IPS DF 6.9 (cell line): ENCODE data around the gene HYAL3.

Experiments used
- DNase-seq: peaks from one replicate; pipeline ENCODE4 v3.0.0-alpha.2; 2013; ENCODE audit warnings: low read depth, low spot score
- H3K27ac ChIP-seq: one replicate; pipeline ENCODE4 v1.5.1; 2013; ENCODE audit warnings: low read length, control low read depth
- H3K27me3 ChIP-seq: 2 replicates; pipeline ENCODE4 v1.6.1; 2013; ENCODE audit warnings: mild to moderate bottlenecking, low read length; ENCODE audit not compliant: control insufficient read depth, insufficient read depth
- H3K36me3 ChIP-seq: 2 replicates; pipeline ENCODE4 v1.6.1; 2013; ENCODE audit warnings: low read length; ENCODE audit not compliant: control insufficient read depth, insufficient read depth
- H3K4me1 ChIP-seq: 2 replicates; pipeline ENCODE4 v1.6.1; 2013; ENCODE audit warnings: low read length; ENCODE audit not compliant: control insufficient read depth, insufficient read depth
- H3K4me3 ChIP-seq: 2 replicates; pipeline ENCODE4 v1.5.1; 2013; ENCODE audit warnings: mild to moderate bottlenecking, low read length
- H3K9me3 ChIP-seq: 2 replicates; pipeline ENCODE4 v1.6.1; 2013; ENCODE audit warnings: low read length, inconsistent platforms; ENCODE audit not compliant: control insufficient read depth, insufficient read depth
- WGBS: extraction: QIAGEN DNeasy Blood & Tissue Kit; methylation state at CpG from one replicate; pipeline ENCODE4 v1.1.7; 2013; ENCODE audit warnings: mixed read lengths, missing lambda C conversion rate; ENCODE audit not compliant: insufficient read length, insufficient coverage; 5-methylcytosine and 5-hydroxymethylcytosine counted together

The HYAL3 gene

GRCh38 chr3:50297384-50297775 lies 1.8 kb downstream of the HYAL3 start:
- no peak overlapping the region for H3K4me3 ChIP-seq
- H3K9me3 ChIP-seq, result no peaks in the 10 kb centered on the region
- peaks cover 1% of the 10 kb centered on the region; the same call in 1 of the 2 replicates for H3K4me1 ChIP-seq
- DNase-seq, result no peak
- H3K36me3 ChIP-seq, result no peaks in the 10 kb centered on the region
- no CpG with 5 or more reads among the region's 2 CpGs for WGBS
- no peak overlapping the region for H3K27ac ChIP-seq
- H3K27me3 ChIP-seq, result no peaks in the 10 kb centered on the region

GRCh38 chr3:50296721-50297383 lies 2.4 kb downstream of the HYAL3 start:
- H3K36me3 ChIP-seq, result no peaks in the 10 kb centered on the region
- no peaks in the 10 kb centered on the region for H3K9me3 ChIP-seq
- DNase-seq, result no peak
- no CpG with 5 or more reads among the region's 18 CpGs for WGBS
- H3K27me3 ChIP-seq, result no peaks in the 10 kb centered on the region
- H3K27ac ChIP-seq, result no peak overlapping the region
- H3K4me1 ChIP-seq, result peaks cover 1% of the 10 kb centered on the region; the same call in 1 of the 2 replicates
- no peak overlapping the region for H3K4me3 ChIP-seq

- Histone ChIP-seq H3K36me3 (no peaks in the 10 kb centered on the region; the same call in 1 of the 2 replicates), H3K27me3 (no peaks in the 10 kb centered on the region), H3K4me1 (peaks cover 1% of the 10 kb centered on the region; the same call in 1 of the 2 replicates), H3K9me3 (no peaks in the 10 kb centered on the region), H3K27ac (no peak overlapping the region), H3K4me3 (no peak overlapping the region)
- no CpG with 5 or more reads among the region's 8 CpGs for WGBS
- no peak for DNase-seq
Observed at GRCh38 chr3:50295553-50296431, 3.4 kb downstream of the HYAL3 start.

- Histone ChIP-seq H3K9me3 (no peaks in the 10 kb centered on the region), H3K27ac (no peak overlapping the region), H3K27me3 (no peaks in the 10 kb centered on the region), H3K36me3 (peaks cover 10% of the 10 kb centered on the region), H3K4me3 (no peak overlapping the region), H3K4me1 (peaks cover 1% of the 10 kb centered on the region; the same call in 1 of the 2 replicates)
- DNase-seq, result no peak
- no CpG with 5 or more reads among the region's 22 CpGs for WGBS
Observed at GRCh38 chr3:50294492-50295403, 4.5 kb downstream of the HYAL3 start.

- H3K27ac ChIP-seq, result no peak overlapping the region
- no peaks in the 10 kb centered on the region for H3K27me3 ChIP-seq
- H3K9me3 ChIP-seq, result no peaks in the 10 kb centered on the region
- peaks cover 1% of the 10 kb centered on the region; the same call in 1 of the 2 replicates for H3K4me1 ChIP-seq
- peaks cover 16% of the 10 kb centered on the region for H3K36me3 ChIP-seq
- no CpG with 5 or more reads among the region's 4 CpGs for WGBS
- no peak for DNase-seq
- no peak overlapping the region for H3K4me3 ChIP-seq
Observed at GRCh38 chr3:50294089-50294488, 5.1 kb downstream of the HYAL3 start.

GRCh38 chr3:50293079-50293801 lies 6.0 kb downstream of the HYAL3 start:
- Histone ChIP-seq H3K36me3 (peaks cover 24% of the 10 kb centered on the region), H3K27ac (no peak overlapping the region), H3K27me3 (no peaks in the 10 kb centered on the region), H3K9me3 (no peaks in the 10 kb centered on the region), H3K4me3 (no peak overlapping the region), H3K4me1 (peaks cover 1% of the 10 kb centered on the region; the same call in 1 of the 2 replicates)
- no peak for DNase-seq
- WGBS, result no CpG with 5 or more reads among the region's 12 CpGs

GRCh38 chr3:50292159-50293078 lies 6.8 kb downstream of the HYAL3 start, which contains the start of gene IFRD2:
TSS of gene IFRD2 (minus strand) at chr3:50292429. CDS start at chr3:50292274, 155 bp downstream.
- Histone ChIP-seq H3K27me3 (no peaks in the 10 kb centered on the region), H3K36me3 (peaks cover 28% of the 10 kb centered on the region), H3K4me1 (peaks cover 1% of the 10 kb centered on the region; the same call in 1 of the 2 replicates), H3K4me3 (peak within 1 kb of the TSS; percentile 74), H3K9me3 (no peaks in the 10 kb centered on the region), H3K27ac (no peak within 1 kb of the TSS)
- WGBS, result no CpG with 5 or more reads among the region's 67 CpGs
- DNase-seq, result peak; percentile 98

- WGBS, result no CpG with 5 or more reads among the region's 16 CpGs
- H3K27me3 ChIP-seq, result no peaks in the 10 kb centered on the region
- no peak overlapping the region for H3K27ac ChIP-seq
- no peak for DNase-seq
- H3K36me3 ChIP-seq, result peaks cover 35% of the 10 kb centered on the region
- H3K4me3 ChIP-seq, result no peak overlapping the region
- no peaks in the 10 kb centered on the region for H3K9me3 ChIP-seq
- peaks cover 1% of the 10 kb centered on the region; the same call in 1 of the 2 replicates for H3K4me1 ChIP-seq
Observed at GRCh38 chr3:50290161-50290641, 9.0 kb downstream of the HYAL3 start.

GRCh38 chr3:50289130-50289529 lies 10.1 kb downstream of the HYAL3 start:
- no peak overlapping the region for H3K4me3 ChIP-seq
- H3K9me3 ChIP-seq, result no peaks in the 10 kb centered on the region
- DNase-seq, result no peak
- H3K27ac ChIP-seq, result no peak overlapping the region
- peaks cover 1% of the 10 kb centered on the region; the same call in 1 of the 2 replicates for H3K4me1 ChIP-seq
- H3K27me3 ChIP-seq, result no peaks in the 10 kb centered on the region
- WGBS, result no CpG with 5 or more reads among the region's 6 CpGs
- peaks cover 35% of the 10 kb centered on the region for H3K36me3 ChIP-seq
